ENCODE results near the gene PRCC. TPM values are rescaled to one million over a fixed set of nuclear protein-coding genes. Genes with fewer than 3 reads are reported as not detected.

Gene PRCC
- total and polyA plus RNA-seq, 2 of the 13 experiments (the other 11 are each of a cell fraction or from before 2014, with no cell fraction given) = 24.2 to 40.5 TPM

DNA sequence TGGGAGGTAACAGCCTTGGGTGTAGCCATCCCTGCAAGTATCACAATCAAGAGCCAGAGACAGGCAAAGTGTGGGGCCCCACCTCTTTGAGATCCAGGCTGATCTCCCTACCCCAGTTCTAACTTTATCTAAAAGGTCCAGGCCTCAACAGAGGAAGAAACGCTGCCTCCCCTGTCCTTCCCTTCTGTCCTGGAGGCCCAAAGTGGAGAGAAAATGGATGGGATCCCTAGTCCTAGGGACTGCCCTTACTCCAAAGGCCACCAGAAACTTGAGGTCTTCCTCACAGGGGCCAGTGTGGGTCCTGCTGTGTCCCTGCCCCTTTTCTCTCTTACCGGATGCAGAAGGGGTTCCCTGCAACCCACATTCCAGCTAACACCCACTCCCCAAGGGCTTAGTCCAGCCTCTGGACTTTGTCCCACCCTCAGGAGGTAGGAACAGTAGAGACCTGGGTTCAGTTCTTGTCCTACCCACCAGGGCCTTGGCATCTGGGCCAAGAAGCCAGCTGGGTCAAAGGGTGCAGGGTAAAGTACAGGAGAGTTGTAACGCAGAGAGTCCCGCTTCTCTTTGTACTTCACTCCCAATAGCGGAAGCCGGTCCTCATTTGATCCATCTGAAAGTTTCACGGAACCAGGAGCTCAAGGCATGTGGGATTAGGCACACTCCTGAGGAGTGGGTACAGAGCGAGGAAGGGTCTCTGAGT lies 17.8 kb upstream of the PRCC start (continued):
- TF ChIP-seq ZBTB7B (CRISPR knock-in tag; IDR thresholded peaks at IDR 0.05) (no peak; the same call in 1 of the 2 replicates), JDP2 (CRISPR knock-in tag; IDR thresholded peaks at IDR 0.05; ENCODE audit: borderline replicate concordance) (no peak), SRSF4 (IDR thresholded peaks at IDR 0.05; ENCODE audit: low read depth, low read length, poor library complexity, severe bottlenecking) (no peak), RCOR2 (CRISPR knock-in tag; IDR thresholded peaks at IDR 0.05) (no peak), CCAR2 (optimal IDR thresholded peaks at IDR 0.05; ENCODE audit: low read depth, low read length) (no peak), ZNF335 (CRISPR knock-in tag; IDR thresholded peaks at IDR 0.05) (no peak)
- TF ChIP-seq, protein P1, sequence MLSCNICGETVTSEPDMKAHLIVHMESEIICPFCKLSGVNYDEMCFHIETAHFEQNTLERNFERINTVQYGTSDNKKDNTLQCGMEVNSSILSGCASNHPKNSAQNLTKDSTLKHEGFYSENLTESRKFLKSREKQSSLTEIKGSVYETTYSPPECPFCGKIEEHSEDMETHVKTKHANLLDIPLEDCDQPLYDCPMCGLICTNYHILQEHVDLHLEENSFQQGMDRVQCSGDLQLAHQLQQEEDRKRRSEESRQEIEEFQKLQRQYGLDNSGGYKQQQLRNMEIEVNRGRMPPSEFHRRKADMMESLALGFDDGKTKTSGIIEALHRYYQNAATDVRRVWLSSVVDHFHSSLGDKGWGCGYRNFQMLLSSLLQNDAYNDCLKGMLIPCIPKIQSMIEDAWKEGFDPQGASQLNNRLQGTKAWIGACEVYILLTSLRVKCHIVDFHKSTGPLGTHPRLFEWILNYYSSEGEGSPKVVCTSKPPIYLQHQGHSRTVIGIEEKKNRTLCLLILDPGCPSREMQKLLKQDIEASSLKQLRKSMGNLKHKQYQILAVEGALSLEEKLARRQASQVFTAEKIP (CRISPR knock-in tag; IDR thresholded peaks at IDR 0.05; ENCODE audit: borderline replicate concordance) = no peak
- TF ChIP-seq, protein P2, sequence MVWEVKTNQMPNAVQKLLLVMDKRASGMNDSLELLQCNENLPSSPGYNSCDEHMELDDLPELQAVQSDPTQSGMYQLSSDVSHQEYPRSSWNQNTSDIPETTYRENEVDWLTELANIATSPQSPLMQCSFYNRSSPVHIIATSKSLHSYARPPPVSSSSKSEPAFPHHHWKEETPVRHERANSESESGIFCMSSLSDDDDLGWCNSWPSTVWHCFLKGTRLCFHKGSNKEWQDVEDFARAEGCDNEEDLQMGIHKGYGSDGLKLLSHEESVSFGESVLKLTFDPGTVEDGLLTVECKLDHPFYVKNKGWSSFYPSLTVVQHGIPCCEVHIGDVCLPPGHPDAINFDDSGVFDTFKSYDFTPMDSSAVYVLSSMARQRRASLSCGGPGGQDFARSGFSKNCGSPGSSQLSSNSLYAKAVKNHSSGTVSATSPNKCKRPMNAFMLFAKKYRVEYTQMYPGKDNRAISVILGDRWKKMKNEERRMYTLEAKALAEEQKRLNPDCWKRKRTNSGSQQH (CRISPR knock-in tag; IDR thresholded peaks at IDR 0.05; ENCODE audit: low read depth) = no peak
- TF ChIP-seq, protein P3, sequence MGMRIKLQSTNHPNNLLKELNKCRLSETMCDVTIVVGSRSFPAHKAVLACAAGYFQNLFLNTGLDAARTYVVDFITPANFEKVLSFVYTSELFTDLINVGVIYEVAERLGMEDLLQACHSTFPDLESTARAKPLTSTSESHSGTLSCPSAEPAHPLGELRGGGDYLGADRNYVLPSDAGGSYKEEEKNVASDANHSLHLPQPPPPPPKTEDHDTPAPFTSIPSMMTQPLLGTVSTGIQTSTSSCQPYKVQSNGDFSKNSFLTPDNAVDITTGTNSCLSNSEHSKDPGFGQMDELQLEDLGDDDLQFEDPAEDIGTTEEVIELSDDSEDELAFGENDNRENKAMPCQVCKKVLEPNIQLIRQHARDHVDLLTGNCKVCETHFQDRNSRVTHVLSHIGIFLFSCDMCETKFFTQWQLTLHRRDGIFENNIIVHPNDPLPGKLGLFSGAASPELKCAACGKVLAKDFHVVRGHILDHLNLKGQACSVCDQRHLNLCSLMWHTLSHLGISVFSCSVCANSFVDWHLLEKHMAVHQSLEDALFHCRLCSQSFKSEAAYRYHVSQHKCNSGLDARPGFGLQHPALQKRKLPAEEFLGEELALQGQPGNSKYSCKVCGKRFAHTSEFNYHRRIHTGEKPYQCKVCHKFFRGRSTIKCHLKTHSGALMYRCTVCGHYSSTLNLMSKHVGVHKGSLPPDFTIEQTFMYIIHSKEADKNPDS (CRISPR knock-in tag; IDR thresholded peaks at IDR 0.05) = no peak
- TF ChIP-seq, protein P4, sequence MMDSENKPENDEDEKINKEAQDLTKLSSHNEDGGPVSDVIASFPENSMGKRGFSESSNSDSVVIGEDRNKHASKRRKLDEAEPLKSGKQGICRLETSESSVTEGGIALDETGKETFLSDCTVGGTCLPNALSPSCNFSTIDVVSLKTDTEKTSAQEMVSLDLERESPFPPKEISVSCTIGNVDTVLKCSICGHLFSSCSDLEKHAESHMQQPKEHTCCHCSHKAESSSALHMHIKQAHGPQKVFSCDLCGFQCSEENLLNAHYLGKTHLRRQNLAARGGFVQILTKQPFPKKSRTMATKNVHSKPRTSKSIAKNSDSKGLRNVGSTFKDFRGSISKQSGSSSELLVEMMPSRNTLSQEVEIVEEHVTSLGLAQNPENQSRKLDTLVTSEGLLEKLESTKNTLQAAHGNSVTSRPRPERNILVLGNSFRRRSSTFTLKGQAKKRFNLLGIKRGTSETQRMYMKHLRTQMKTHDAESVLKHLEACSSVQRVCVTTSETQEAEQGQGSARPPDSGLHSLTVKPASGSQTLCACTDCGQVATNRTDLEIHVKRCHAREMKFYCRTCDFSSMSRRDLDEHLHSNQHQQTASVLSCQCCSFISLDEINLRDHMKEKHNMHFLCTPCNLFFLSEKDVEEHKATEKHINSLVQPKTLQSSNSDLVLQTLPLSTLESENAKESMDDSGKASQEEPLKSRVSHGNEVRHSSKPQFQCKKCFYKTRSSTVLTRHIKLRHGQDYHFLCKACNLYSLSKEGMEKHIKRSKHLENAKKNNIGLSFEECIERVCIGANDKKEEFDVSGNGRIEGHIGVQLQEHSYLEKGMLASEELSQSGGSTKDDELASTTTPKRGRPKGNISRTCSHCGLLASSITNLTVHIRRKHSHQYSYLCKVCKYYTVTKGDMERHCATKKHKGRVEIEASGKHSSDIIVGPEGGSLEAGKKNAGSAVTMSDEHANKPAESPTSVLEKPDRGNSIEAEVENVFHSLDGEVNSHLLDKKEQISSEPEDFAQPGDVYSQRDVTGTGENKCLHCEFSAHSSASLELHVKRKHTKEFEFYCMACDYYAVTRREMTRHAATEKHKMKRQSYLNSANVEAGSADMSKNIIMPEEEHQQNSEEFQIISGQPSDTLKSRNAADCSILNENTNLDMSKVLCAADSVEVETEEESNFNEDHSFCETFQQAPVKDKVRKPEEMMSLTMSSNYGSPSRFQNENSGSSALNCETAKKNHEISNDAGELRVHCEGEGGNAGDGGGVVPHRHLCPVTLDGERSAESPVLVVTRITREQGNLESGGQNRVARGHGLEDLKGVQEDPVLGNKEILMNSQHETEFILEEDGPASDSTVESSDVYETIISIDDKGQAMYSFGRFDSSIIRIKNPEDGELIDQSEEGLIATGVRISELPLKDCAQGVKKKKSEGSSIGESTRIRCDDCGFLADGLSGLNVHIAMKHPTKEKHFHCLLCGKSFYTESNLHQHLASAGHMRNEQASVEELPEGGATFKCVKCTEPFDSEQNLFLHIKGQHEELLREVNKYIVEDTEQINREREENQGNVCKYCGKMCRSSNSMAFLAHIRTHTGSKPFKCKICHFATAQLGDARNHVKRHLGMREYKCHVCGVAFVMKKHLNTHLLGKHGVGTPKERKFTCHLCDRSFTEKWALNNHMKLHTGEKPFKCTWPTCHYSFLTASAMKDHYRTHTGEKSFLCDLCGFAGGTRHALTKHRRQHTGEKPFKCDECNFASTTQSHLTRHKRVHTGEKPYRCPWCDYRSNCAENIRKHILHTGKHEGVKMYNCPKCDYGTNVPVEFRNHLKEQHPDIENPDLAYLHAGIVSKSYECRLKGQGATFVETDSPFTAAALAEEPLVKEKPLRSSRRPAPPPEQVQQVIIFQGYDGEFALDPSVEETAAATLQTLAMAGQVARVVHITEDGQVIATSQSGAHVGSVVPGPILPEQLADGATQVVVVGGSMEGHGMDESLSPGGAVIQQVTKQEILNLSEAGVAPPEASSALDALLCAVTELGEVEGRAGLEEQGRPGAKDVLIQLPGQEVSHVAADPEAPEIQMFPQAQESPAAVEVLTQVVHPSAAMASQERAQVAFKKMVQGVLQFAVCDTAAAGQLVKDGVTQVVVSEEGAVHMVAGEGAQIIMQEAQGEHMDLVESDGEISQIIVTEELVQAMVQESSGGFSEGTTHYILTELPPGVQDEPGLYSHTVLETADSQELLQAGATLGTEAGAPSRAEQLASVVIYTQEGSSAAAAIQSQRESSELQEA (CRISPR knock-in tag; IDR thresholded peaks at IDR 0.05; ENCODE audit: not compliant biosample characterization) = no peak
- TF ChIP-seq, protein P5, sequence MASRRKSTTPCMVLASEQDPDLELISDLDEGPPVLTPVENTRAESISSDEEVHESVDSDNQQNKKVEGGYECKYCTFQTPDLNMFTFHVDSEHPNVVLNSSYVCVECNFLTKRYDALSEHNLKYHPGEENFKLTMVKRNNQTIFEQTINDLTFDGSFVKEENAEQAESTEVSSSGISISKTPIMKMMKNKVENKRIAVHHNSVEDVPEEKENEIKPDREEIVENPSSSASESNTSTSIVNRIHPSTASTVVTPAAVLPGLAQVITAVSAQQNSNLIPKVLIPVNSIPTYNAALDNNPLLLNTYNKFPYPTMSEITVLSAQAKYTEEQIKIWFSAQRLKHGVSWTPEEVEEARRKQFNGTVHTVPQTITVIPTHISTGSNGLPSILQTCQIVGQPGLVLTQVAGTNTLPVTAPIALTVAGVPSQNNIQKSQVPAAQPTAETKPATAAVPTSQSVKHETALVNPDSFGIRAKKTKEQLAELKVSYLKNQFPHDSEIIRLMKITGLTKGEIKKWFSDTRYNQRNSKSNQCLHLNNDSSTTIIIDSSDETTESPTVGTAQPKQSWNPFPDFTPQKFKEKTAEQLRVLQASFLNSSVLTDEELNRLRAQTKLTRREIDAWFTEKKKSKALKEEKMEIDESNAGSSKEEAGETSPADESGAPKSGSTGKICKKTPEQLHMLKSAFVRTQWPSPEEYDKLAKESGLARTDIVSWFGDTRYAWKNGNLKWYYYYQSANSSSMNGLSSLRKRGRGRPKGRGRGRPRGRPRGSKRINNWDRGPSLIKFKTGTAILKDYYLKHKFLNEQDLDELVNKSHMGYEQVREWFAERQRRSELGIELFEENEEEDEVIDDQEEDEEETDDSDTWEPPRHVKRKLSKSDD (CRISPR knock-in tag; IDR thresholded peaks at IDR 0.05; ENCODE audit: low read depth) = no peak
